GM12878 (cell line): ENCODE data around the gene USP37. TPM values are rescaled to one million over a fixed set of nuclear protein-coding genes. Genes with fewer than 3 reads are reported as not detected.
A peak's percentile ranks its signal among the peaks of the same experiment; 100 is the strongest.

ENCODE experiments used
- ATAC-seq: fragments of 200-7000 bp; cut with Tn5 transposase; 3 replicates; pipeline ENCODE4 v1.9.1; 2020; ENCODE audit warnings: mild to moderate bottlenecking, moderate library complexity
- BruUV-seq: library from RNA; stranded (reverse); fragments of 400-500 nt; replicated peaks from 2 replicates; lab custom pipeline; 2021; lab: Mats Ljungman, UMichigan
- CTCF ChIA-PET: fragments of 300-600 bp; sonication (Branson Sonifier 250); formaldehyde crosslinking; extraction: SDS; loops from one replicate; lab custom pipeline; 2021; ENCODE audit warnings: inconsistent platforms; lab: Yijun Ruan, JAX
- POLR2A ChIA-PET: fragments of 350-600 bp; formaldehyde crosslinking; extraction: SDS; loops from one replicate; lab custom pipeline; 2021; ENCODE audit warnings: inconsistent platforms; lab: Charles Lee
- RAD21 ChIA-PET: fragments of 300-600 bp; sonication (Branson Sonifier 250); formaldehyde crosslinking; loops from one replicate; lab custom pipeline; 2023; ENCODE audit warnings: antibody characterized with exemption; ENCODE audit not compliant: unreplicated experiment; lab: Charles Lee
- SMC1A ChIA-PET: fragments of 300-600 bp; sonication (Branson Sonifier 250); formaldehyde crosslinking; loops from one replicate; lab custom pipeline; 2023; ENCODE audit not compliant: unreplicated experiment, uncharacterized antibody; lab: Charles Lee
- DNase-seq: peaks from one replicate; pipeline ENCODE4 v3.0.0-alpha.2; 2011; ENCODE audit warnings: low read depth, low spot score
- FAIRE-seq: peaks from 3 replicates; lab custom pipeline; 2011; peaks lifted over from hg19 to GRCh38; lab: Jason Lieb, UNC
- H2AFZ ChIP-seq: 2 replicates; pipeline ENCODE4 v1.6.0; 2011; ENCODE audit warnings: low read depth, low read length, control low read depth; ENCODE audit not compliant: control insufficient read depth
- H3K27ac ChIP-seq: 2 replicates; pipeline ENCODE4 v1.5.1; 2011; ENCODE audit warnings: control low read depth; ENCODE audit not compliant: control insufficient read depth, insufficient read depth
- H3K27me3 ChIP-seq, 2 experiments: replicated peaks in 1 of 2; 2 replicates each; pipeline versions ENCODE4 v1.6.0 to v1.6.1; 2011; ENCODE audit warnings: low read length in 1 of 2; ENCODE audit not compliant: control insufficient read depth in 2 of 2, insufficient read depth in 2 of 2
- H3K36me3 ChIP-seq, 2 experiments: 2 replicates each; pipeline ENCODE4 v1.5.1; 2011; ENCODE audit warnings: low read length in 1 of 2; ENCODE audit not compliant: control insufficient read depth in 2 of 2, insufficient read depth in 2 of 2
- H3K4me1 ChIP-seq: 2 replicates; pipeline ENCODE4 v1.6.1; 2011; ENCODE audit warnings: mild to moderate bottlenecking, low read length, moderate library complexity, mixed read lengths; ENCODE audit not compliant: control insufficient read depth, insufficient read depth
- H3K4me2 ChIP-seq: 2 replicates; pipeline ENCODE4 v1.6.0; 2011; ENCODE audit warnings: control low read depth; ENCODE audit not compliant: control insufficient read depth, insufficient read depth
- H3K4me3 ChIP-seq: fragments of 200-600 bp; sonication (generic); 2 replicates; pipeline ENCODE4 v1.5.1; 2016
- H3K79me2 ChIP-seq: 2 replicates; pipeline ENCODE4 v1.6.0; 2011; ENCODE audit warnings: low read length; ENCODE audit not compliant: control insufficient read depth, insufficient read depth
- H3K9ac ChIP-seq: 2 replicates; pipeline ENCODE4 v1.8.0; 2011; ENCODE audit warnings: low read length, control low read depth, mixed read lengths; ENCODE audit not compliant: control insufficient read depth, insufficient read depth
- H3K9me3 ChIP-seq: replicated peaks from 3 replicates; pipeline ENCODE4 v1.5.1; 2011; ENCODE audit warnings: mild to moderate bottlenecking, low read length; ENCODE audit not compliant: control insufficient read depth, insufficient read depth
- H4K20me1 ChIP-seq: 2 replicates; pipeline ENCODE4 v1.6.0; 2011; ENCODE audit not compliant: control insufficient read depth, insufficient read depth
- ATF7 ChIP-seq: fragments of 450-650 bp; IDR thresholded peaks from 2 replicates; pipeline ENCODE4 v1.6.1; 2016; ENCODE audit warnings: low read depth, mild to moderate bottlenecking
- BCL11A ChIP-seq: IDR thresholded peaks from 2 replicates; pipeline ENCODE4 v1.6.1; 2011; ENCODE audit warnings: low read depth, low read length
- CBX5 ChIP-seq: sonication (generic); IDR thresholded peaks from 2 replicates; pipeline ENCODE4 v1.6.1; 2016; ENCODE audit warnings: low read depth, moderate library complexity, mild to moderate bottlenecking, inconsistent platforms
- CHD2 ChIP-seq: IDR thresholded peaks from 2 replicates; pipeline ENCODE4 v1.6.1; 2011; ENCODE audit warnings: low read depth, low read length, improper control_type of control experiment, borderline replicate concordance
- CHD4 ChIP-seq: fragments of 200-600 bp; sonication (generic); IDR thresholded peaks from 2 replicates; pipeline ENCODE4 v1.6.1; 2016; ENCODE audit warnings: mild to moderate bottlenecking
- CREB1 ChIP-seq: IDR thresholded peaks from 2 replicates; pipeline ENCODE4 v1.6.1; 2012; ENCODE audit warnings: low read depth, mild to moderate bottlenecking, inconsistent platforms
- CREM ChIP-seq: IDR thresholded peaks from 2 replicates; pipeline ENCODE4 v1.6.1; 2014; ENCODE audit warnings: antibody characterized with exemption, low read depth
- FOXM1 ChIP-seq: IDR thresholded peaks from 2 replicates; pipeline ENCODE4 v1.6.1; 2012; ENCODE audit warnings: low read depth, mild to moderate bottlenecking, inconsistent platforms, low read length, moderate library complexity
- JUNB ChIP-seq: IDR thresholded peaks from 2 replicates; pipeline ENCODE4 v1.6.1; 2016; ENCODE audit warnings: antibody characterized with exemption, mild to moderate bottlenecking
- MEF2B ChIP-seq: fragments of 450-650 bp; IDR thresholded peaks from 2 replicates; pipeline ENCODE4 v1.6.1; 2018; ENCODE audit warnings: mild to moderate bottlenecking, moderate library complexity; ENCODE audit not compliant: partially characterized antibody, poor library complexity, severe bottlenecking
- NFIC ChIP-seq: IDR thresholded peaks from 2 replicates; pipeline ENCODE4 v1.6.1; 2012; ENCODE audit warnings: low read depth, mild to moderate bottlenecking, inconsistent platforms, low read length, moderate library complexity
- RUNX3 ChIP-seq: IDR thresholded peaks from 2 replicates; pipeline ENCODE4 v1.6.1; 2012; ENCODE audit warnings: low read length, inconsistent platforms
- WGBS: methylation state at CpG from one replicate; pipeline ENCODE4 v1.1.6; 2016; ENCODE audit warnings: low lambda C conversion rate; ENCODE audit not compliant: insufficient replicate concordance, insufficient coverage; ENCODE audit errors: missing lambda C conversion rate; 5-methylcytosine and 5-hydroxymethylcytosine counted together
- in situ Hi-C: fragments of 300-500 bp; cut with MboI; formaldehyde crosslinking; loops from 9 replicates; pipeline ENCODE4 v1.14.3; 2018; ENCODE audit warnings: mixed read lengths
- intact Hi-C: fragments of 100-400 bp; cut with micrococcal nuclease; formaldehyde crosslinking; loops from one replicate; pipeline ENCODE4 v1.14.2; 2022; ENCODE audit not compliant: unreplicated experiment
- polyA plus RNA-seq, 11 experiments: library from polyadenylated mRNA; depleted of rRNA in 4 of 11; unstranded in 6 of 11; stranded (reverse) in 5 of 11; fragments of >200 nt; fragmentation: Nextera tagmentation in 4 of 11; fragmentation: Illumina TruSeq in 1 of 11; extraction: Ambion mirVana in 4 of 11; extraction: Trizol in 1 of 11; gene quantifications; 1 replicate in 1 of 11; 2 replicates in 10 of 11; pipeline versions ENCODE4 v1.2.1 to v1.2.3, GENCODE V29; 2011 to 2016; ENCODE audit warnings: inconsistent platforms in 2 of 11, missing spikeins in 2 of 11, low read depth in 1 of 11
- total RNA-seq, 4 experiments: library from RNA; depleted of rRNA in 3 of 4; stranded (reverse); fragments of >200 nt in 3 of 4; fragmentation: Illumina TruSeq in 1 of 4; extraction: Trizol in 1 of 4; gene quantifications; 2 replicates each; pipeline versions ENCODE4 v1.2.1 to v1.2.3, GENCODE V29; 2013 to 2021
- TF ChIP-seq, protein P1 (sequence below): IDR thresholded peaks from 2 replicates; pipeline ENCODE4 v1.6.1; 2012; ENCODE audit warnings: low read length, inconsistent platforms
- TF ChIP-seq, protein P2 (sequence below): IDR thresholded peaks from 2 replicates; pipeline ENCODE4 v1.6.1; 2012; ENCODE audit warnings: mild to moderate bottlenecking, low read depth, low read length

Gene USP37
- total and polyA plus RNA-seq, 10 of the 15 experiments (the other 5 are each of a cell fraction or from before 2014, with no cell fraction given): 2.8 to 16.0 (median 10.4) TPM

DNA sequence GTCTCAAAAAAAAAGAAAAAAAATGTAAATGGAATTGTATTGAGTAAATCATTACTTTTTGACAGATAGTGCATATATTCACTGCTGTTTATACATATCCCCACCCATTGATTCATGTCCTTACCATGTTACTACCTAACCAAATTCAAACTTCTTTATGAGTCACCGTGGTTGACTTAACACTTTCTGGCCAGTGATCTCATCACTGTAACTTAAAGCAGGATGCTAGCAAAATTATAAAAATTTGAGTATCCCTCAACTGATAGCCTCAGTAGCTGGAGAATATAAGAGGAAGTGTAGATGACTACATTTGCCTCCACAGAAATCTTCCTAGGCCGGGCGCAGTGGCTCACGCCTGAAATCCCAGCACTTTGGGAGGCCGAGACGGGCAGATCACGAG lies 13.9 kb upstream of the USP37 start:
- no TSS peak for BruUV-seq
- H3K9me3 ChIP-seq: no peaks in the 10 kb centered on the region
- no peak overlapping the region for H3K4me2 ChIP-seq
- intact Hi-C loops: no loop called here
- no peak overlapping the region for H3K4me3 ChIP-seq
- no peak overlapping the region for H3K9ac ChIP-seq
- peaks cover 5 to 43% of the 10 kb centered on the region in 2 experiments for H3K36me3 ChIP-seq
- H3K27ac ChIP-seq: no peak overlapping the region
- H3K27me3 ChIP-seq: no peaks in the 10 kb centered on the region
- H3K79me2 ChIP-seq: peaks cover 22% of the 10 kb centered on the region
- ATAC-seq (peak; percentile 85), DNase-seq (no peak), FAIRE-seq (no peak)
- H3K4me1 ChIP-seq: peaks cover 4% of the 10 kb centered on the region; the same call in 1 of the 2 replicates
- RAD21 ChIA-PET: interaction anchor here (0.6 kb wide), 1 partner anchor 100 kb away, joined by 3 read pairs; no protein-coding TSS in a partner anchor
- SMC1A ChIA-PET: interaction anchor here (1.1 to 1.4 kb wide), 2 partner anchors 12 to 34 kb away, joined by 3 to 5 read pairs; no protein-coding TSS in a partner anchor
- in situ Hi-C loops: no loop called here
- H2AFZ ChIP-seq: no peak overlapping the region
- H4K20me1 ChIP-seq: 0 out of 2 replicates have a peak, but pooled peaks cover 3% of the 10 kb centered on the region
- CTCF ChIA-PET: interaction anchor here (1.5 kb wide), 1 partner anchor 9 kb away, joined by 3 read pairs; no protein-coding TSS in a partner anchor
- TF ChIP-seq CREB1 (peak; percentile 75), NFIC (peak; percentile 50; the same call in 1 of the 2 replicates), CHD2 (no peak), FOXM1 (no peak), MEF2B (no peak), BCL11A (no peak), RUNX3 (peak; percentile 91), JUNB (peak; percentile 78), CREM (peak; percentile 41; the same call in 1 of the 2 replicates), ATF7 (0 out of 2 replicates have a peak, but pooled peaks have one; percentile 29), CBX5 (no peak), CHD4 (no peak)
- TF ChIP-seq, protein P1, sequence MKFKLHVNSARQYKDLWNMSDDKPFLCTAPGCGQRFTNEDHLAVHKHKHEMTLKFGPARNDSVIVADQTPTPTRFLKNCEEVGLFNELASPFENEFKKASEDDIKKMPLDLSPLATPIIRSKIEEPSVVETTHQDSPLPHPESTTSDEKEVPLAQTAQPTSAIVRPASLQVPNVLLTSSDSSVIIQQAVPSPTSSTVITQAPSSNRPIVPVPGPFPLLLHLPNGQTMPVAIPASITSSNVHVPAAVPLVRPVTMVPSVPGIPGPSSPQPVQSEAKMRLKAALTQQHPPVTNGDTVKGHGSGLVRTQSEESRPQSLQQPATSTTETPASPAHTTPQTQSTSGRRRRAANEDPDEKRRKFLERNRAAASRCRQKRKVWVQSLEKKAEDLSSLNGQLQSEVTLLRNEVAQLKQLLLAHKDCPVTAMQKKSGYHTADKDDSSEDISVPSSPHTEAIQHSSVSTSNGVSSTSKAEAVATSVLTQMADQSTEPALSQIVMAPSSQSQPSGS: peak; percentile 52; the same call in 1 of the 2 replicates
- TF ChIP-seq, protein P2, sequence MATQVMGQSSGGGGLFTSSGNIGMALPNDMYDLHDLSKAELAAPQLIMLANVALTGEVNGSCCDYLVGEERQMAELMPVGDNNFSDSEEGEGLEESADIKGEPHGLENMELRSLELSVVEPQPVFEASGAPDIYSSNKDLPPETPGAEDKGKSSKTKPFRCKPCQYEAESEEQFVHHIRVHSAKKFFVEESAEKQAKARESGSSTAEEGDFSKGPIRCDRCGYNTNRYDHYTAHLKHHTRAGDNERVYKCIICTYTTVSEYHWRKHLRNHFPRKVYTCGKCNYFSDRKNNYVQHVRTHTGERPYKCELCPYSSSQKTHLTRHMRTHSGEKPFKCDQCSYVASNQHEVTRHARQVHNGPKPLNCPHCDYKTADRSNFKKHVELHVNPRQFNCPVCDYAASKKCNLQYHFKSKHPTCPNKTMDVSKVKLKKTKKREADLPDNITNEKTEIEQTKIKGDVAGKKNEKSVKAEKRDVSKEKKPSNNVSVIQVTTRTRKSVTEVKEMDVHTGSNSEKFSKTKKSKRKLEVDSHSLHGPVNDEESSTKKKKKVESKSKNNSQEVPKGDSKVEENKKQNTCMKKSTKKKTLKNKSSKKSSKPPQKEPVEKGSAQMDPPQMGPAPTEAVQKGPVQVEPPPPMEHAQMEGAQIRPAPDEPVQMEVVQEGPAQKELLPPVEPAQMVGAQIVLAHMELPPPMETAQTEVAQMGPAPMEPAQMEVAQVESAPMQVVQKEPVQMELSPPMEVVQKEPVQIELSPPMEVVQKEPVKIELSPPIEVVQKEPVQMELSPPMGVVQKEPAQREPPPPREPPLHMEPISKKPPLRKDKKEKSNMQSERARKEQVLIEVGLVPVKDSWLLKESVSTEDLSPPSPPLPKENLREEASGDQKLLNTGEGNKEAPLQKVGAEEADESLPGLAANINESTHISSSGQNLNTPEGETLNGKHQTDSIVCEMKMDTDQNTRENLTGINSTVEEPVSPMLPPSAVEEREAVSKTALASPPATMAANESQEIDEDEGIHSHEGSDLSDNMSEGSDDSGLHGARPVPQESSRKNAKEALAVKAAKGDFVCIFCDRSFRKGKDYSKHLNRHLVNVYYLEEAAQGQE: no peak
- WGBS: 40% methylated on average over 7 of the region's 7 CpGs
- POLR2A ChIA-PET: interaction anchor here (1.2 kb wide), 1 partner anchor 11 kb away, joined by 3 read pairs; no protein-coding TSS in a partner anchor
